ENCODE results near the gene NDUFS7.

- no peak for TF ChIP-seq POLR2A (IDR thresholded peaks at IDR 0.05; ENCODE audit: low read length)
- TF ChIP-seq GATA1 (IDR thresholded peaks at IDR 0.05; ENCODE audit: low read depth, low read length), result no peak
Measured at GRCh38 chr19:1387684-1388636, 4.3 kb downstream of the NDUFS7 start.

Measured in erythroblast (primary cell).